H1 (cell line): ENCODE measurements around the gene ENTPD2. TPM values are rescaled to one million over a fixed set of nuclear protein-coding genes. Genes with fewer than 3 reads are reported as not detected.

Experiments
- CTCF ChIA-PET: fragments of 300-600 bp; sonication (Branson Sonifier 250); formaldehyde crosslinking; loops from one replicate; lab custom pipeline; 2021; ENCODE audit not compliant: partially characterized antibody; lab: Charles Lee
- POLR2A ChIA-PET: fragments of 300-600 bp; sonication (Branson Sonifier 250); formaldehyde crosslinking; loops from one replicate; lab custom pipeline; 2021; ENCODE audit warnings: inconsistent platforms; ENCODE audit not compliant: partially characterized antibody; lab: Charles Lee
- DNase-seq, 2 experiments: peaks; one replicate each; pipeline versions ENCODE4 v3.0.0 to v3.0.0-alpha.2; 2010 to 2022; ENCODE audit warnings: low spot score in 2 of 2, low read depth in 1 of 2, mixed read lengths in 1 of 2
- FAIRE-seq: peaks from 2 replicates; lab custom pipeline; 2011; peaks lifted over from hg19 to GRCh38; lab: Jason Lieb, UNC
- H2AFZ ChIP-seq: 2 replicates; pipeline ENCODE4 v1.8.1; 2012; ENCODE audit warnings: low read length, inconsistent platforms
- H2AK5ac ChIP-seq: 2 replicates; pipeline ENCODE4 v1.6.1; 2013; ENCODE audit warnings: low read depth, low read length
- H2BK120ac ChIP-seq: replicated peaks from 2 replicates; pipeline ENCODE3; 2013; ENCODE audit warnings: low read depth, low read length, inconsistent platforms
- H2BK12ac ChIP-seq: 2 replicates; pipeline ENCODE4 v1.6.1; 2013; ENCODE audit warnings: low read depth, low read length
- H2BK15ac ChIP-seq: 2 replicates; pipeline ENCODE4 v1.6.1; 2013; ENCODE audit warnings: low read length
- H2BK20ac ChIP-seq: 2 replicates; pipeline ENCODE4 v1.6.1; 2013; ENCODE audit warnings: low read length
- H2BK5ac ChIP-seq: 2 replicates; pipeline ENCODE4 v1.6.1; 2013; ENCODE audit warnings: low read depth, low read length
- H3K14ac ChIP-seq: 2 replicates; pipeline ENCODE4 v1.6.1; 2013; ENCODE audit warnings: inconsistent platforms; ENCODE audit not compliant: insufficient read length
- H3K18ac ChIP-seq: 2 replicates; pipeline ENCODE4 v1.6.1; 2013; ENCODE audit warnings: low read length; ENCODE audit errors: extremely low read depth
- H3K23ac ChIP-seq: 2 replicates; pipeline ENCODE4 v1.6.1; 2013; ENCODE audit warnings: inconsistent platforms; ENCODE audit not compliant: insufficient read length
- H3K23me2 ChIP-seq: 2 replicates; pipeline ENCODE4 v1.6.1; 2013; ENCODE audit warnings: low read depth, low read length
- H3K27ac ChIP-seq: 2 replicates; pipeline ENCODE4 v1.6.1; 2011; ENCODE audit warnings: low read depth, low read length, inconsistent platforms
- H3K27me3 ChIP-seq, 4 experiments: replicated peaks in 1 of 4; 1 replicate in 1 of 4; 2 replicates in 3 of 4; pipeline versions ENCODE4 v1.6.1 to v1.8.1; 2011 to 2013; ENCODE audit warnings: low read length in 3 of 4, mild to moderate bottlenecking in 3 of 4, inconsistent platforms in 2 of 4, mixed read lengths in 2 of 4, moderate library complexity in 1 of 4; ENCODE audit not compliant: control insufficient read depth in 3 of 4, insufficient read depth in 3 of 4; ENCODE audit errors: extremely low read depth in 1 of 4
- H3K36me3 ChIP-seq, 4 experiments: 2 replicates each; pipeline versions ENCODE4 v1.6.1 to v1.8.1; 2011 to 2013; ENCODE audit warnings: mild to moderate bottlenecking in 4 of 4, low read length in 3 of 4, moderate library complexity in 2 of 4, control low read depth in 1 of 4, inconsistent platforms in 1 of 4; ENCODE audit not compliant: insufficient read depth in 4 of 4, control insufficient read depth in 2 of 4
- H3K4ac ChIP-seq: replicated peaks from 2 replicates; pipeline ENCODE3; 2013; ENCODE audit warnings: low read length, low read depth, mixed read lengths, inconsistent platforms; ENCODE audit not compliant: insufficient read length
- H3K4me1 ChIP-seq, 4 experiments: replicated peaks in 1 of 4; 1 replicate in 1 of 4; 2 replicates in 3 of 4; pipeline versions ENCODE4 v1.6.1 to v1.8.1; 2011 to 2013; ENCODE audit warnings: low read length in 3 of 4, inconsistent platforms in 2 of 4, mixed read lengths in 1 of 4; ENCODE audit not compliant: insufficient read depth in 4 of 4, control insufficient read depth in 3 of 4
- H3K4me2 ChIP-seq, 2 experiments: 2 replicates each; pipeline versions ENCODE4 v1.6.1 to v1.8.1; 2011 to 2013; ENCODE audit warnings: low read depth in 2 of 2, low read length in 2 of 2, control low read depth in 1 of 2, inconsistent platforms in 1 of 2, mild to moderate bottlenecking in 1 of 2; ENCODE audit not compliant: insufficient read depth in 1 of 2
- H3K4me3 ChIP-seq, 4 experiments: fragments of 200-600, 300-600 bp in 1 of 4; sonication (generic), shearing (Covaris generic), sonication (Bioruptor Twin) in 1 of 4; 2 replicates each; pipeline versions ENCODE4 v1.5.1 to v1.8.1; 2011 to 2016; ENCODE audit warnings: low read length in 4 of 4, low read depth in 3 of 4, control low read depth in 2 of 4, inconsistent platforms in 2 of 4, mild to moderate bottlenecking in 2 of 4, mixed read lengths in 1 of 4, moderate library complexity in 1 of 4; ENCODE audit not compliant: insufficient read depth in 2 of 4; ENCODE audit errors: extremely low read depth in 1 of 4
- H3K56ac ChIP-seq: replicated peaks from 2 replicates; pipeline ENCODE3; 2013; ENCODE audit warnings: low read depth, mild to moderate bottlenecking, mixed read lengths, low read length, inconsistent platforms; ENCODE audit not compliant: insufficient read length
- H3K79me1 ChIP-seq: 2 replicates; pipeline ENCODE4 v1.6.1; 2013; ENCODE audit warnings: low read depth, low read length, control low read depth
- H3K79me2 ChIP-seq, 2 experiments: 2 replicates each; pipeline versions ENCODE4 v1.6.1 to v1.8.1; 2012 to 2013; ENCODE audit warnings: low read length in 2 of 2, mild to moderate bottlenecking in 2 of 2, inconsistent platforms in 1 of 2; ENCODE audit not compliant: insufficient read depth in 2 of 2, control insufficient read depth in 1 of 2
- H3K9ac ChIP-seq, 4 experiments: replicated peaks in 1 of 4; 1 replicate in 1 of 4; 2 replicates in 3 of 4; pipeline versions ENCODE4 v1.6.1 to v1.8.1; 2011 to 2013; ENCODE audit warnings: low read depth in 3 of 4, low read length in 3 of 4, control low read depth in 2 of 4, mild to moderate bottlenecking in 2 of 4, moderate library complexity in 2 of 4, inconsistent platforms in 1 of 4; ENCODE audit errors: extremely low read depth in 1 of 4
- H3K9me3 ChIP-seq, 2 experiments: 2 replicates each; pipeline versions ENCODE4 v1.6.1 to v1.8.1; 2012 to 2013; ENCODE audit warnings: mild to moderate bottlenecking in 2 of 2, moderate library complexity in 2 of 2, control low read depth in 1 of 2, inconsistent platforms in 1 of 2, low read depth in 1 of 2, low read length in 1 of 2, mixed read lengths in 1 of 2; ENCODE audit not compliant: insufficient read depth in 2 of 2
- H4K20me1 ChIP-seq, 2 experiments: replicated peaks in 1 of 2; 2 replicates each; pipeline versions ENCODE3 to v1.8.1; 2011 to 2013; ENCODE audit warnings: inconsistent platforms in 2 of 2, low read length in 2 of 2, mild to moderate bottlenecking in 1 of 2; ENCODE audit not compliant: insufficient read depth in 2 of 2, control insufficient read depth in 1 of 2
- H4K5ac ChIP-seq: 2 replicates; pipeline ENCODE4 v1.6.1; 2013; ENCODE audit warnings: low read length, low read depth, mixed read lengths, inconsistent platforms; ENCODE audit not compliant: insufficient read length
- H4K8ac ChIP-seq: 2 replicates; pipeline ENCODE4 v1.8.0; 2013; ENCODE audit warnings: mild to moderate bottlenecking, moderate library complexity, low read length, inconsistent platforms; ENCODE audit not compliant: insufficient read depth; ENCODE audit errors: extremely low read depth
- H4K91ac ChIP-seq: replicated peaks from 2 replicates; pipeline ENCODE3; 2013; ENCODE audit warnings: low read length, mixed read lengths, inconsistent platforms; ENCODE audit not compliant: insufficient read length
- ATF3 ChIP-seq: IDR thresholded peaks from 2 replicates; pipeline ENCODE4 v1.6.1; 2011; ENCODE audit warnings: low read depth, mild to moderate bottlenecking, low read length; ENCODE audit not compliant: insufficient read depth
- CBX8 ChIP-seq: fragments of 300-800, 300-1000 bp; sonication (generic); IDR thresholded peaks from 2 replicates; pipeline ENCODE4 v1.7.1; 2016; ENCODE audit warnings: low read depth, low read length, borderline replicate concordance
- CHD1 ChIP-seq: IDR thresholded peaks from 2 replicates; pipeline ENCODE4 v1.6.1; 2012; ENCODE audit warnings: low read depth, low read length, improper control_type of control experiment
- HDAC2 ChIP-seq, 2 experiments: fragments of 300-600 bp in 1 of 2; sonication (generic) in 1 of 2; IDR thresholded peaks; 2 replicates each; pipeline ENCODE4 v1.6.1; 2011 to 2012; ENCODE audit warnings: low read depth in 2 of 2, low read length in 2 of 2, mild to moderate bottlenecking in 2 of 2, moderate library complexity in 2 of 2, borderline replicate concordance in 1 of 2, inconsistent platforms in 1 of 2
- KDM5A ChIP-seq: fragments of 200-600 bp; IDR thresholded peaks from 2 replicates; pipeline ENCODE4 v1.7.1; 2012; ENCODE audit warnings: mild to moderate bottlenecking, low read length, inconsistent platforms, mixed read lengths
- PHF8 ChIP-seq: fragments of 200-600 bp; sonication (generic); conservative IDR thresholded peaks from 2 replicates; pipeline ENCODE4 v1.7.1; 2012; ENCODE audit warnings: low read depth, mild to moderate bottlenecking, inconsistent platforms, low read length, moderate library complexity
- SP2 ChIP-seq: IDR thresholded peaks from 2 replicates; pipeline ENCODE4 v1.6.1; 2012; ENCODE audit warnings: mild to moderate bottlenecking, low read length, inconsistent platforms
- SRF ChIP-seq: IDR thresholded peaks from 2 replicates; pipeline ENCODE4 v1.6.1; 2011; ENCODE audit warnings: mild to moderate bottlenecking, low read depth, low read length, moderate library complexity
- TCF12 ChIP-seq: IDR thresholded peaks from 2 replicates; pipeline ENCODE4 v1.6.1; 2011; ENCODE audit warnings: low read depth, mild to moderate bottlenecking, low read length
- YY1 ChIP-seq: IDR thresholded peaks from 2 replicates; pipeline ENCODE4 v1.6.1; 2011; ENCODE audit warnings: low read depth, mild to moderate bottlenecking, low read length
- ZNF274 ChIP-seq: IDR thresholded peaks from 2 replicates; pipeline ENCODE4 v1.7.0; 2012; ENCODE audit warnings: low read length, borderline replicate concordance; ENCODE audit errors: extremely low read depth
- WGBS, 2 experiments: shearing (Covaris generic) in 1 of 2; methylation state at CpG; one replicate each; pipeline versions ENCODE4 v1.1.6 to v1.1.7; 2013 to 2015; ENCODE audit warnings: low lambda C conversion rate in 2 of 2, mixed read lengths in 2 of 2, inconsistent platforms in 1 of 2, low coverage in 1 of 2, missing lambda C conversion rate in 1 of 2; ENCODE audit not compliant: insufficient replicate concordance in 2 of 2, insufficient coverage in 1 of 2, insufficient read length in 1 of 2; ENCODE audit errors: extremely low coverage in 1 of 2, missing lambda C conversion rate in 1 of 2; 5-methylcytosine and 5-hydroxymethylcytosine counted together
- polyA plus RNA-seq, 7 experiments: library from polyadenylated mRNA; depleted of rRNA in 3 of 7; stranded (reverse) in 5 of 7; unstranded in 2 of 7; fragments of >200 nt in 5 of 7; fragments of 200-250 nt in 2 of 7; gene quantifications; 1 replicate in 5 of 7; 2 replicates in 1 of 7; 4 replicates in 1 of 7; pipeline versions ENCODE4 v1.2.1 to v1.2.3, GENCODE V29; 2011 to 2013; ENCODE audit warnings: missing spikeins in 2 of 7, mixed read lengths in 2 of 7
- total RNA-seq: library from RNA; stranded (reverse); fragmentation: NEBNext Ultra II Directional; extraction: Animal tissue kit (Norgen Biotek cat#: 25700); gene quantifications from 2 replicates; pipeline ENCODE4 v1.2.1, GENCODE V29; 2021

Gene ENTPD2
- total and polyA plus RNA-seq, 2 of the 8 experiments (the other 6 are each of a cell fraction or from before 2014, with no cell fraction given): 0.65 to 3.8 TPM

- Histone ChIP-seq H3K4me1 (peaks cover 3 to 24% (median 15%) of the 10 kb centered on the region in 4 experiments; a peak in 6 of 7 replicates), H3K4ac (no peak overlapping the region), H3K56ac (no peak overlapping the region), H3K23ac (no peak overlapping the region), H4K8ac (no peak overlapping the region), H3K18ac (no peak overlapping the region; the same call in 1 of the 2 replicates), H4K5ac (no peak overlapping the region), H3K36me3 (no peaks in the 10 kb centered on the region), H3K27ac (no peak overlapping the region), H2AK5ac (no peak overlapping the region), H3K4me3 (no peak overlapping the region), H4K91ac (no peak overlapping the region), H2BK120ac (no peak overlapping the region), H3K9ac (no peak overlapping the region), H2BK20ac (no peak overlapping the region), H3K27me3 (peaks cover 25 to 76% (median 63%) of the 10 kb centered on the region in 4 experiments), H4K20me1 (peaks cover 5 to 21% of the 10 kb centered on the region in 2 experiments), H3K79me2 (no peaks in the 10 kb centered on the region), H3K4me2 (no peak overlapping the region), H2BK5ac (no peak overlapping the region), H3K23me2 (peaks cover 21% of the 10 kb centered on the region; the same call in 1 of the 2 replicates), H3K14ac (no peak overlapping the region), H2BK15ac (no peak overlapping the region), H3K79me1 (peaks cover 4% of the 10 kb centered on the region; the same call in 1 of the 2 replicates), H2BK12ac (no peak overlapping the region), H2AFZ (no peak overlapping the region), H3K9me3 (no peaks in the 10 kb centered on the region)
- 47% methylated on average over 38 of the region's 38 CpGs; no CpG with 5 or more reads in 1 of the 2 experiments for WGBS, 2 experiments
- FAIRE-seq: no peak
- CTCF ChIA-PET: interaction anchor here (0.6 to 7.6 kb wide), 18 partner anchors 9 to 1520 kb away, joined by 3 to 291 read pairs (median 5); partner anchors contain the start of genes ABCA2, CLIC3, FUT7 and SAPCD2
- DNase-seq: peak in 1 of 2 experiments; percentile 90
- POLR2A ChIA-PET: interaction anchor here (1.3 to 1.8 kb wide), 2 partner anchors 16 to 21 kb away, joined by 4 read pairs; partner anchors contain the start of gene SAPCD2
- TF ChIP-seq PHF8: no peak
- no peak for TF ChIP-seq CBX8
- no peak for TF ChIP-seq TCF12
- TF ChIP-seq SRF: no peak
- TF ChIP-seq YY1: 0 out of 2 replicates have a peak, but pooled peaks have one; percentile 10
- TF ChIP-seq HDAC2 (IDR thresholded peaks at IDR 0.05; ENCODE audit: borderline replicate concordance in 1 of 2, low read depth in 2 of 2, low read length in 2 of 2): no peak
- no peak for TF ChIP-seq ZNF274
- no peak for TF ChIP-seq KDM5A
- no peak for TF ChIP-seq CHD1
- no peak for TF ChIP-seq SP2
- no peak for TF ChIP-seq ATF3
Measured at GRCh38 chr9:137049544-137050449, 4.1 kb downstream of the ENTPD2 start.
